Gastrocnemius medialis (tissue), 4 donors: ENCODE data around the gene CAMSAP2.

Experiments used
- CTCF ChIP-seq, 5 experiments: fragments of 450-650 bp in 3 of 5; fragments of 200-600 bp in 2 of 5; sonication (generic) in 2 of 5; IDR thresholded peaks in 4 of 5; conservative IDR thresholded peaks in 1 of 5; 1 replicate in 4 of 5; 2 replicates in 1 of 5; pipeline ENCODE4 v1.5.1; 2016 to 2019; ENCODE audit warnings: antibody characterized with exemption in 5 of 5, mild to moderate bottlenecking in 3 of 5, moderate library complexity in 3 of 5
- POLR2A ChIP-seq, 2 donors: fragments of 450-650 bp; IDR thresholded peaks; one replicate each; pipeline ENCODE4 v1.6.1; 2017; ENCODE audit warnings: antibody characterized with exemption in 2 of 2, mild to moderate bottlenecking in 2 of 2, moderate library complexity in 2 of 2

- TF ChIP-seq CTCF (IDR thresholded peaks at IDR 0.05 in 4 of 5, conservative IDR thresholded peaks at IDR 0.05 in 1 of 5) (no peak), POLR2A (IDR thresholded peaks at IDR 0.05) (no peak)
Measured at GRCh38 chr1:200901350-200901749, 162.7 kb downstream of the CAMSAP2 start.
